Esophagus squamous epithelium (tissue), 5 donors: ENCODE measurements around the gene TSPAN6. TPM values are rescaled to one million over a fixed set of nuclear protein-coding genes. Genes with fewer than 3 reads are reported as not detected.

Experiments used
- DNase-seq: peaks from one replicate; lab custom pipeline; 2025; lab: John Stamatoyannopoulos, UW
- H3K27ac ChIP-seq, 4 donors: fragments of 200-600 bp; sonication (generic); one replicate each; pipeline ENCODE4 v1.5.1; 2016 to 2019; ENCODE audit warnings: mild to moderate bottlenecking in 1 of 4
- H3K27me3 ChIP-seq, 4 donors: fragments of 200-600 bp; sonication (generic); 1 replicate in 3 of 4; 2 replicates in 1 of 4; pipeline versions ENCODE4 v1.5.1 to v1.6.0; 2017 to 2021; ENCODE audit warnings: antibody characterized with exemption in 1 of 4
- H3K36me3 ChIP-seq, 3 donors: fragments of 200-600 bp; sonication (generic); one replicate each; pipeline ENCODE4 v1.5.1; 2016 to 2019
- H3K4me1 ChIP-seq, 3 donors: fragments of 200-600 bp; sonication (generic); one replicate each; pipeline ENCODE4 v1.5.1; 2017 to 2019
- H3K4me3 ChIP-seq, 4 donors: fragments of 200-600 bp; sonication (generic); 1 replicate in 3 of 4; 2 replicates in 1 of 4; pipeline ENCODE4 v1.5.1; 2016 to 2019; ENCODE audit warnings: mild to moderate bottlenecking in 2 of 4, moderate library complexity in 1 of 4
- H3K9me3 ChIP-seq, 3 donors: fragments of 200-600 bp; sonication (generic); one replicate each; pipeline ENCODE4 v1.5.1; 2016 to 2019
- CTCF ChIP-seq, 6 experiments: fragments of 450-650 bp in 4 of 6; fragments of 200-600 bp in 2 of 6; sonication (generic) in 2 of 6; IDR thresholded peaks; one replicate each; pipeline ENCODE4 v1.5.1; 2016 to 2019; ENCODE audit warnings: antibody characterized with exemption in 6 of 6, mild to moderate bottlenecking in 4 of 6, moderate library complexity in 4 of 6
- POLR2A ChIP-seq, 4 donors: fragments of 450-650 bp; IDR thresholded peaks; one replicate each; pipeline ENCODE4 v1.6.1; 2017; ENCODE audit warnings: antibody characterized with exemption in 4 of 4, mild to moderate bottlenecking in 4 of 4, moderate library complexity in 3 of 4
- WGBS, 2 donors: methylation state at CpG; one replicate each; pipeline ENCODE4 v1.1.5; 2018; 5-methylcytosine and 5-hydroxymethylcytosine counted together
- intact Hi-C: fragments of 100-400 bp; cut with DNase I; formaldehyde crosslinking; loops from one replicate; pipeline ENCODE4 v1.15.0; 2022
- total RNA-seq, 4 donors: library from RNA; depleted of rRNA; stranded (reverse); fragments of >200 nt; gene quantifications; one replicate each; pipeline ENCODE4 v1.1.0, GENCODE V29; 2016
- donor health status: DM: yes; HTN: yes; CAD: no.

The TSPAN6 gene
- total RNA-seq, 4 donors from 2014 or later = 27.1 to 72.1 (median 37.7) TPM

DNA sequence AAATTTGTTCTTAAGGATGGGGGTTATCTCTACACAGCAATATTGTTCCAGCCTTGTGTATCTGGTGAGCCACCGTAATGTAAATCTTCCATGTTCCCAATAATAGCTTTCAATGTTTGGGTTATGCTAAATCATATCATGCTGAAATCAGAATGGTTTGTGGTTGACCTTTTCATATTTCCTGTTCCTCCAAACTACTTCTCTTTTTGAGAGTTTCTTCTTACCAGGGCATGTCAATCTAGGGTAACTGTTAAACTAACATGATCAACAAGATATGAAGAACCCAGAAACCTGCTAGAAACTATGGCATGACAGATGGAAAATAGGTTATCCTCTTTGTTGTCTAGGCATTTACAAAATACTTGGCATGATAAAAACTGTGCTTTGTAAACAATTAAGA, 29.9 kb downstream of the TSPAN6 start:
- Histone ChIP-seq H3K36me3 (no peaks in the 10 kb centered on the region), H3K27ac (no peak overlapping the region), H3K9me3 (no peaks in the 10 kb centered on the region), H3K4me1 (no peaks in the 10 kb centered on the region), H3K27me3 (peaks cover 0 to 3% (median 0%) of the 10 kb centered on the region in 4 donors), H3K4me3 (no peak overlapping the region)
- intact Hi-C loops = no loop called here
- TF ChIP-seq CTCF (IDR thresholded peaks at IDR 0.05) = no peak
- TF ChIP-seq POLR2A (IDR thresholded peaks at IDR 0.05) = no peak
- no peak for DNase-seq
- 44 to 75% methylated on average over 1 of the region's 1 CpG for WGBS, 2 donors

GRCh38 chrX:100600758-100601157, 35.8 kb downstream of the TSPAN6 start:
- intact Hi-C loops = no loop called here
- Histone ChIP-seq H3K4me1 (no peaks in the 10 kb centered on the region), H3K27me3 (no peaks in the 10 kb centered on the region), H3K36me3 (no peaks in the 10 kb centered on the region), H3K4me3 (no peak overlapping the region), H3K9me3 (no peaks in the 10 kb centered on the region), H3K27ac (no peak overlapping the region)
- TF ChIP-seq CTCF (IDR thresholded peaks at IDR 0.05) = no peak
- TF ChIP-seq POLR2A (IDR thresholded peaks at IDR 0.05) = no peak
- 18 to 44% methylated on average over 1 of the region's 1 CpG for WGBS, 2 donors
- no peak for DNase-seq

DNA sequence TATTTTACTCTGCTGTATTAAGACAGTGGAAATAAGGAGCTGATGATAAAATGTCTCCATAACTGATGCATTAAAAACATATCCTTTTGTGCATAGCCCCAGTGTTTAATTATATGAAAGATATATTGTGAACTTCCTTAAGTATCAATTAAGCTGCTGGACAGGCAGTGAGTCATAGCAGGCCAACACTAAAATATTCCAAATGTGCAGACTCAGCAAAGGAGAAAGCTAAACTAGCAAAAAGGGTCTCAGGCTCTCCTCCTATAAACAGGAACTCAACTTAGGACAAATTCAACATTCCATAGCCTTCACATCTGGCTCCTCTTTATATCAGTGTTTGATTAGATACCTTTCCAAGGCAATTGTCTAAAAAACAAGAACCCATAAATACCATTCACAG, 36.3 kb downstream of the TSPAN6 start:
- TF ChIP-seq CTCF (IDR thresholded peaks at IDR 0.05) = no peak
- intact Hi-C loops = no loop called here
- no peaks in the 10 kb centered on the region for H3K9me3 ChIP-seq
- H3K27me3 ChIP-seq = no peaks in the 10 kb centered on the region
- H3K36me3 ChIP-seq = no peaks in the 10 kb centered on the region
- no peak overlapping the region for H3K4me3 ChIP-seq
- no peaks in the 10 kb centered on the region for H3K4me1 ChIP-seq
- no peak overlapping the region for H3K27ac ChIP-seq
- DNase-seq = no peak

DNA sequence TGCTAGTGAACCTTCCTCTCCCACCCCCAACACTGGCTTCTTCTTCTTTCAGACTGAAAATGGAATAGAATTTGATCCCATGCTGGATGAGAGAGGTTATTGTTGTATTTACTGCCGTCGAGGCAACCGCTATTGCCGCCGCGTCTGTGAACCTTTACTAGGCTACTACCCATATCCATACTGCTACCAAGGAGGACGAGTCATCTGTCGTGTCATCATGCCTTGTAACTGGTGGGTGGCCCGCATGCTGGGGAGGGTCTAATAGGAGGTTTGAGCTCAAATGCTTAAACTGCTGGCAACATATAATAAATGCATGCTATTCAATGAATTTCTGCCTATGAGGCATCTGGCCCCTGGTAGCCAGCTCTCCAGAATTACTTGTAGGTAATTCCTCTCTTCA, 37.1 kb downstream of the TSPAN6 start:
- DNase-seq = no peak
- Histone ChIP-seq H3K27ac (no peak overlapping the region), H3K4me3 (no peak overlapping the region), H3K36me3 (no peaks in the 10 kb centered on the region), H3K27me3 (no peaks in the 10 kb centered on the region), H3K4me1 (no peaks in the 10 kb centered on the region), H3K9me3 (no peaks in the 10 kb centered on the region)
- intact Hi-C loops = no loop called here
- TF ChIP-seq CTCF (IDR thresholded peaks at IDR 0.05) = no peak
- no peak for TF ChIP-seq POLR2A (IDR thresholded peaks at IDR 0.05)
- WGBS, 2 donors = 89 to 95% methylated on average over 6 to 9 of the region's 9 CpGs

DNA sequence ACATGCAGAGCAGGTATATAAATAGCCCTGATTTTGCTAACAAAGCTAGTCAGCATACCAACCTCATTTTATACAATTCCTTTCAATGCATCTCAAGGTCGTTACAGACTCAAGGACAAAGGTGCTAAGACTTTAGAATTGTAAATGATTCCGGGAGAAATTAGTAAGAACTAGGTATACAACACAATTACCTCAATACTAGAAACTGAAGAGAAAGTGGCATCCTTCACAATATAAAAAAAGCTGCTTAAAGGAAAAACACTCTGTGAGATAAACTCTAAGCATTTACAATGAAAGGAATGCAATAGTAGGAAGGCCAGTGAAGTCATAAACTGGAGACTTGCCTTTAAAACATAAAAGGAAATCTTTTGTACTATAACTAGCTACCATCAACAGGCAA, 40.0 kb downstream of the TSPAN6 start:
- H3K4me1 ChIP-seq = peaks cover 0 to 6% (median 0%) of the 10 kb centered on the region in 3 donors
- no peaks in the 10 kb centered on the region for H3K36me3 ChIP-seq
- WGBS, 2 donors = 52 to 55% methylated on average over 2 of the region's 2 CpGs
- DNase-seq = no peak
- intact Hi-C loops = no loop called here
- H3K9me3 ChIP-seq = no peaks in the 10 kb centered on the region
- H3K27me3 ChIP-seq = no peaks in the 10 kb centered on the region
- TF ChIP-seq POLR2A (IDR thresholded peaks at IDR 0.05) (no peak), CTCF (IDR thresholded peaks at IDR 0.05) (no peak)
- no peak overlapping the region for H3K4me3 ChIP-seq
- no peak overlapping the region for H3K27ac ChIP-seq
